ENCODE results near the gene ADISSP. TPM values are rescaled to one million over a fixed set of nuclear protein-coding genes. Genes with fewer than 3 reads are reported as not detected.

Gene ADISSP
- total and polyA plus RNA-seq, 2 of the 13 experiments (the other 11 are each of a cell fraction or from before 2014, with no cell fraction given): 38.3 to 90.6 TPM

DNA sequence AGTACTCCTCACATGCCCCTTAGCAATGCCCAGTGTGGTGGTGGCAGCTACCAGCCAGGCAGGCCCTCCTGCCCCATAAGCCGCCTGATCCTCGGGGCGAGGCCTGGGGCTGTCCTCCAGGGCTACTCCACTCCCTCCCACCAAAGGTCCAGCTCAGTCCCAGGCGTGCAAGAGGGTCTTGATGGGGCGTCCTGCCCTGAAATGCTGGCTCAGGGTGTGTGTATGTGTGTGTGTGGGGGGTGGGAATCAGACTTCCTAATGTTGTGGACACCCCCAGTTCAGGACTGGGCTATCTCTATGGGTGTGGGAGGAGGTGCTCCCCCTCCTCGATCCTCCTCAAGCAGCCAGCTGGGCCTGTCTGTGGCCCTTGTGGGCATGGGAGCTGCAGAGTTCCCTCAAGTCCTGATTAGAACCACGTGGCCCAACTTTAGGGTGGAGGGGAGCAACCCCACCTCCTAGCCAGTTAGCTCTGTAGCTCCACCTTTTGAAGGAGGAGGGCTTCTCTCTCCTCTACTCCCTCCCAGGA lies 27.6 kb downstream of the ADISSP start (continued):
- TF ChIP-seq ZNF550 (CRISPR knock-in tag; IDR thresholded peaks at IDR 0.05; ENCODE audit: borderline replicate concordance) (no peak; the same call in 1 of the 2 replicates), HOXD1 (CRISPR knock-in tag; IDR thresholded peaks at IDR 0.05) (no peak), DPF2 (CRISPR knock-in tag; IDR thresholded peaks at IDR 0.05; ENCODE audit: borderline replicate concordance, low read depth) (no peak), KAT8 (CRISPR knock-in tag; IDR thresholded peaks at IDR 0.05) (no peak), ZNF670 (CRISPR knock-in tag; IDR thresholded peaks at IDR 0.05; ENCODE audit: borderline replicate concordance) (no peak), TBX3 (IDR thresholded peaks at IDR 0.05; ENCODE audit: borderline replicate concordance) (no peak), ZMYM3 (CRISPR knock-in tag; IDR thresholded peaks at IDR 0.05) (no peak; the same call in 1 of the 2 replicates), PAF1 (CRISPR knock-in tag; IDR thresholded peaks at IDR 0.05) (no peak), MAX (IDR thresholded peaks at IDR 0.05) (no peak), ZNF674 (CRISPR knock-in tag; IDR thresholded peaks at IDR 0.05; ENCODE audit: low read depth) (no peak), SMAD1 (CRISPR knock-in tag; IDR thresholded peaks at IDR 0.05; ENCODE audit: borderline replicate concordance, low read depth) (no peak), ZBTB8A (CRISPR knock-in tag; IDR thresholded peaks at IDR 0.05; ENCODE audit: borderline replicate concordance, low read depth) (peak; percentile 81; the same call in 1 of the 2 replicates), MXD1 (CRISPR knock-in tag; IDR thresholded peaks at IDR 0.05) (no peak), ESRRA (CRISPR knock-in tag; IDR thresholded peaks at IDR 0.05; ENCODE audit: low read depth) (no peak), CSRNP1 (CRISPR knock-in tag; IDR thresholded peaks at IDR 0.05) (no peak), ZNF709 (CRISPR knock-in tag; IDR thresholded peaks at IDR 0.05) (0 out of 2 replicates have a peak, but pooled peaks have one; percentile 40), ZNF574 (CRISPR knock-in tag; IDR thresholded peaks at IDR 0.05) (no peak), ZNF280B (CRISPR knock-in tag; IDR thresholded peaks at IDR 0.05; ENCODE audit: borderline replicate concordance) (no peak)
- TF ChIP-seq, protein P1, sequence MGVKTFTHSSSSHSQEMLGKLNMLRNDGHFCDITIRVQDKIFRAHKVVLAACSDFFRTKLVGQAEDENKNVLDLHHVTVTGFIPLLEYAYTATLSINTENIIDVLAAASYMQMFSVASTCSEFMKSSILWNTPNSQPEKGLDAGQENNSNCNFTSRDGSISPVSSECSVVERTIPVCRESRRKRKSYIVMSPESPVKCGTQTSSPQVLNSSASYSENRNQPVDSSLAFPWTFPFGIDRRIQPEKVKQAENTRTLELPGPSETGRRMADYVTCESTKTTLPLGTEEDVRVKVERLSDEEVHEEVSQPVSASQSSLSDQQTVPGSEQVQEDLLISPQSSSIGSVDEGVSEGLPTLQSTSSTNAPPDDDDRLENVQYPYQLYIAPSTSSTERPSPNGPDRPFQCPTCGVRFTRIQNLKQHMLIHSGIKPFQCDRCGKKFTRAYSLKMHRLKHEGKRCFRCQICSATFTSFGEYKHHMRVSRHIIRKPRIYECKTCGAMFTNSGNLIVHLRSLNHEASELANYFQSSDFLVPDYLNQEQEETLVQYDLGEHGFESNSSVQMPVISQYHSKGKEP (CRISPR knock-in tag; IDR thresholded peaks at IDR 0.05): no peak
- TF ChIP-seq, protein P2, sequence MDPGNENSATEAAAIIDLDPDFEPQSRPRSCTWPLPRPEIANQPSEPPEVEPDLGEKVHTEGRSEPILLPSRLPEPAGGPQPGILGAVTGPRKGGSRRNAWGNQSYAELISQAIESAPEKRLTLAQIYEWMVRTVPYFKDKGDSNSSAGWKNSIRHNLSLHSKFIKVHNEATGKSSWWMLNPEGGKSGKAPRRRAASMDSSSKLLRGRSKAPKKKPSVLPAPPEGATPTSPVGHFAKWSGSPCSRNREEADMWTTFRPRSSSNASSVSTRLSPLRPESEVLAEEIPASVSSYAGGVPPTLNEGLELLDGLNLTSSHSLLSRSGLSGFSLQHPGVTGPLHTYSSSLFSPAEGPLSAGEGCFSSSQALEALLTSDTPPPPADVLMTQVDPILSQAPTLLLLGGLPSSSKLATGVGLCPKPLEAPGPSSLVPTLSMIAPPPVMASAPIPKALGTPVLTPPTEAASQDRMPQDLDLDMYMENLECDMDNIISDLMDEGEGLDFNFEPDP (CRISPR knock-in tag; conservative IDR thresholded peaks at IDR 0.05): no peak

All from HepG2 (cell line).